Ovary (tissue), 3 donors: ENCODE results near the gene AFF1.

Experiments
- CTCF ChIP-seq, 3 donors: fragments of 450-650 bp in 2 of 3; fragments of 200-600 bp in 1 of 3; IDR thresholded peaks; one replicate each; pipeline versions ENCODE4 v1.5.1 to v1.8.0; 2016 to 2022; ENCODE audit warnings: antibody characterized with exemption in 3 of 3, mild to moderate bottlenecking in 1 of 3
- EP300 ChIP-seq: sonication (generic); formaldehyde crosslinking; IDR thresholded peaks from one replicate; pipeline ENCODE4 v1.6.1; 2017; ENCODE audit warnings: antibody characterized with exemption
- donor health status: DM: no; HTN: no; CAD: no.

DNA sequence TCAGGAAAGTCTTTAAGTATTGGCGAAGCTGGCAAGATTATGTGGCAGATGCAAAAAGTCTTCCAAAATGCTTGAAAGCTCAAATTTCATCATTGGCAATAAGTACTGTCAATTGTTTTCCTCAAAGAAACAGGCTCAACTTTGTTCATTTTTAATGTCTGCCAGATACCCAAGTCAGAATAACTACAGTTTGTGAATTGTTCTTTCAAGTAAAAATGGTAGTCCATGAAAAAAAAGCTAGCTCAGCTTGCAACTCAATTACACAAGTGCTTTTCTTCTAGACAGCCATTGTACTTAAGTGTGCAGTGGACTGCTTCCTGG lies 70.5 kb downstream of the AFF1 start:
- TF ChIP-seq EP300 (no peak), CTCF (IDR thresholded peaks at IDR 0.05) (no peak)
